Fibroblast of the aortic adventitia (primary cell): ENCODE measurements around the gene LMTK2. TPM values are rescaled to one million over a fixed set of nuclear protein-coding genes. Genes with fewer than 3 reads are reported as not detected.

Source experiments
- DNase-seq: peaks from one replicate; pipeline ENCODE4 v3.0.0-alpha.2; 2010; ENCODE audit warnings: low read depth
- H3K4me3 ChIP-seq: 2 replicates; pipeline ENCODE4 v1.5.1; 2011; ENCODE audit warnings: low read depth, mild to moderate bottlenecking, control low read depth, low read length, moderate library complexity
- CTCF ChIP-seq: IDR thresholded peaks from 2 replicates; pipeline ENCODE4 v1.5.1; 2011; ENCODE audit warnings: mild to moderate bottlenecking, low read length, control low read depth, inconsistent platforms; ENCODE audit not compliant: insufficient read depth
- total RNA-seq: library from RNA; depleted of rRNA; stranded (reverse); fragments of >200 nt; gene quantifications from 2 replicates; pipeline ENCODE4 v1.2.3, GENCODE V29; 2012; ENCODE audit warnings: low replicate concordance

Gene LMTK2
- total RNA-seq, 1 donor, result 10.8 TPM

- DNase-seq, result no peak
- H3K4me3 ChIP-seq, result no peak overlapping the region
- TF ChIP-seq CTCF, result no peak
Measured at GRCh38 chr7:98149116-98149692, 42.5 kb downstream of the LMTK2 start.

- H3K4me3 ChIP-seq, result no peak overlapping the region
- DNase-seq, result no peak
- TF ChIP-seq CTCF, result no peak
Measured at GRCh38 chr7:98151884-98152283, 45.2 kb downstream of the LMTK2 start.

GRCh38 chr7:98156700-98157099 lies 50.0 kb downstream of the LMTK2 start:
- no peak for TF ChIP-seq CTCF
- no peak for DNase-seq
- no peak overlapping the region for H3K4me3 ChIP-seq

- H3K4me3 ChIP-seq, result no peak overlapping the region
- TF ChIP-seq CTCF, result no peak
- no peak for DNase-seq
Measured at GRCh38 chr7:98157761-98158160, 51.1 kb downstream of the LMTK2 start.

GRCh38 chr7:98162758-98163157 lies 56.1 kb downstream of the LMTK2 start:
- TF ChIP-seq CTCF, result no peak
- DNase-seq, result no peak
- H3K4me3 ChIP-seq, result no peak overlapping the region

GRCh38 chr7:98163269-98163668 lies 56.6 kb downstream of the LMTK2 start:
- DNase-seq, result no peak
- no peak for TF ChIP-seq CTCF
- H3K4me3 ChIP-seq, result no peak overlapping the region
